EL (cell line): ENCODE data around the gene TAF1C.
"Not testable (repeated sequence)": the region's sequence is repeated elsewhere in the genome, so short reads cannot be mapped to it uniquely, and the experiment has no call there.

Experiments
- DNase-seq: peaks from one replicate; pipeline ENCODE4 v3.0.0-alpha.2; 2016

Gene TAF1C

DNA sequence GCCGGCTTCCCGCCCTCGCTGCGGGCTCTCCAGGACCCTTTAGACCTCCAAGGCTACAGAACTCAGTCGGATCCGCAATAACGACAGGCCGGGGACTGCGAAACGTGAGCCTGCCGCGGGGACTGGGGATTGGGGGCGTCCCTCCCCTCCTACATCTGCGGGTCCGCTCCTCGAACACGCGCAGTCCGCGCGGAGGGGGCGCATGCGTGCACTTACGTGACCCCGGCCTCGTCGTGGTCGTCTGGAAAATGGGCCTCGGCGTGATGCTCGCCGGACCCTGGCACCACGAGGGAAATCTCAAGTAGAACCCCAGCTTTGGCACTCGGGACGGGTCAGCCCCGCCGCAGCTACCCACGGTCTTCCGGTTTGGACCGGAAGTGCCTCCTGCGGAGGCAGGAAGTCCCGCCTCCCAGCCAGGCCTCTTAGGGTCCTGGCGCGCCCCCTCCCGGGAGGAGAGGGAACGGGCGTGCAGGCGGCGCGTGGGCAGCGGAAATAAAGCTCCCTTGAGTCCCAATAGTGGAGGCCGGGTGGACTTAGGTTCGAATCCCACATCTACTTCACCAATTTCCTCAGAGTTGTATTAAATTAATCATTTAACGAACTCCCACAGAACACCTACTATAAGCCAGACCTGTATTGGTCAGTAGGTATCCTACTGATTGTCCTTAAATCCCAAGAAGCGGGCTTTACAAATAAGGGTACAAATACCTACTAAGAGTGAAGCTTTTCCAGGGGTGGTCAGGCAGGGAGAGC lies at the start of gene TAF1C:
Gene TAF1C, minus strand, starts transcription at position 373 of the 753 bp plus-strand sequence. CDS start 2,069 bp downstream, outside the sequence.
- DNase-seq = peak; percentile 92

DNA sequence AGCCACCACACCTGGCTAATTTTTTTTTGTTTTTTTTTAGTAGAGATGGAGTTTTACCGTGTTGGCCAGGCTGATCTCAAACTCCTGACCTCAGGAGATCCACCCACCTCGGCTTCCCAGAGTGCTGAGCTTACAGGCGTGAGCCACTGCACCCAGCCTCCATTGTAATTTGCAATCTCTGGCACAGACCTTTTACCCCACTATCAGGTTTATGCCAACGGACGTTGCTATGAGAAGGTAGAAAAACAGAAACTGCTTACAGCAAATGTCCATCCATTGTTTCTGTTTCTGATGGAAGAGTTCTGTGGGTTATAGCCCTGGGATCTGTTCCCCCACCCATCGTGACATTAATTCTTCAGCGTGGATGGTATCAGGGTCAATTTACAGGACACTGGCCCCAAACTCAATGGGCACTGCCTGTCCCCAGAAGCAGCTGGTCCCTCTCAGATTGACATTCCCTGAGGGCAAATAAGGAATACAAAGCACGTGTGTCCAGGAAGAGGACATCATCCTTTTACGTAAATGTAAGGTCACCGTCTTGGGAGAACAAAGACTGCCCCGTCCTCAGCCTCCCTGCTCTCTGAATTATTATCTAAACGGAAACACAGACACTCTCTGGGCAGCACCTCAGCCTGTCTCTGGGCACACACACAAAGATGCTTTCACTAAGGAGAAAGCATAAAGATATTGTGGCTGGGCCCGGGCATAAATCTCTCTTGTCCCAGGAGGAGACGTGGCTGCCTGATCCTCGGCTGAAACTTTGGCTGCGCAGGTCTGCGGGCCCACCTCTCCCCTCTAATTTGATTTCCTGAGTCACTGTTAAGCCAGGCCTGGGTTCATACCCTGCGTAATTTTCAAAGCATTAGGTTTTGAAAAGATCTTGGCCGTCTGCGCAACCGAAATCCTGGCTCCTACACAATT lies 47.7 kb upstream of the TAF1C start:
- DNase-seq = no peak

GRCh38 chr16:84233748-84234147 lies 46.9 kb upstream of the TAF1C start:
- no peak for DNase-seq

GRCh38 chr16:84232969-84233368 lies 46.1 kb upstream of the TAF1C start:
- no peak for DNase-seq

GRCh38 chr16:84232060-84232459 lies 45.2 kb upstream of the TAF1C start:
- DNase-seq = no peak

GRCh38 chr16:84229471-84229870 lies 42.6 kb upstream of the TAF1C start:
- DNase-seq = no peak

- peak; percentile 95 for DNase-seq
Measured at GRCh38 chr16:84228256-84228838, 41.5 kb upstream of the TAF1C start.

GRCh38 chr16:84227548-84227947 lies 40.7 kb upstream of the TAF1C start:
- DNase-seq = no peak

GRCh38 chr16:84226026-84226425 lies 39.2 kb upstream of the TAF1C start:
- DNase-seq = peak; percentile 55

GRCh38 chr16:84225571-84225970 lies 38.7 kb upstream of the TAF1C start:
- DNase-seq = no peak

GRCh38 chr16:84225126-84225525 lies 38.3 kb upstream of the TAF1C start:
- DNase-seq = no peak

DNA sequence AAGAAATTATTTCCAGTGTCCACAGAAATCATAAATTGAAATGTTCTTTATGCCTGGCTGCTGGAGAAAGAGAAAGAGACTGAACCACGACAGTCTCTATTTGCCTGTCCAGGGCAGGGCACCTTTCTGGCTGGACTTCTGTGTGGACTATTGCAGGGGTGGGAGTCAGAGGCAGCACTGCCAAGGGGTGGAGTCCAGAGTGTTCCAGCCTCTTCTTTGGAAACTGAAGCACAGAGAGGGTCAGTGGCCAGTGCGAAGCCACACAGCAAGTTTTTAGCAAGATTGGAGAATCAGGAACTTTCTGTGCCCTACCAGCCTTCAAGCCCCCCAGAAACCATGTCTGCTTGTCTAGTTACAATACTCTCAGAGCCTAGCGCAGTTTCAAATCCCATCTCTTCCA lies 37.7 kb upstream of the TAF1C start:
- DNase-seq = no peak

DNA sequence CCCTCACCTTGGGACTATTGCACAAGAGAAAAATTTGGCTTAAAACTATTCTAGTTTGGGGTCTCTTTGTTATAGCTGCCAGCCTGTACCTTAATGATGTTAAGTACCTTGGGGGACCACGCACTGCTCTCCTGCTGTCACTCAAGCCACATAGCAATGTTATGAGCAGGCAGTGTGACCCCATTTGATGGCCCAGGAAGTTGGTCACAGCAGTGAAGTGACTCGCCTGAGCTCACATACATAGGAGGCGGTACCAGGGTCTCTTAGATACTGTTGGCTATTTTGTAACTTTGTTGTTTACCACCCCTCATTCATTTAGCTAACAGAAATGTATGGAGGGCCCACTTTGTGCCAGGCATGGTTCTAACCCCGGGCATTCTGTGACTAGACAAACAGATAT lies 36.6 kb upstream of the TAF1C start:
- DNase-seq = peak; percentile 31

- peak; percentile 21 for DNase-seq
Measured at GRCh38 chr16:84220851-84221250, 34.0 kb upstream of the TAF1C start.

- DNase-seq = no peak
Measured at GRCh38 chr16:84218956-84219355, 32.1 kb upstream of the TAF1C start.

DNA sequence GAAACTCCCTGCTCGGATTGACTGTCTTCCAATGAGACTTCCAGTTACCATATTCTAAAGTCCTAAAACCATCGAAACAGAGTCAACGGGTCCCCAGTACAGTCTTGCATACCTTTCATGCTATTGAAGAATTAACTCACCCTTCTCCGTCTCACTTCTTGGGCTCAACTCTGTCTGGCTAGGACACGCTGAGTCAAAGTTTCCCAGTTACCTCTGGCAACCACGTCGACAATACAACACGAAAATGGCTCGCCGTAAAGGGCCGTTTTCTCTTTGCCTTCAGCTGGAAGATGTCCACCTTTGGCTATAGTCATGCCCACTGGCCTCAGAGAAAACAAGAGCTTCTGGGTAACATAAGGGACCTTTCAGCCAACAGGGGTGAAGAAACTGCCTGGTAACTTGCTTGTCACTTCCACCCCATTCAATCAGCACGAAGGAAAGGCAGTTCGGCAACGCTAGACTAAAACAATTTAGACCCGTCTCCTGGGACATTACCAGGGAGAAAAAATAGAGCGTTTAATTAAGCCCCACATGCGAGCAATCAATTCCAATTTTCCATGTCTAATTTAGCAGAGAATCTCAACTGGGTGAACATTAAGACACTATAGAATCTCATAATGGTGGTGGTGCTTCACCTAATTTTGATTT lies 31.4 kb upstream of the TAF1C start:
- no peak for DNase-seq

DNA sequence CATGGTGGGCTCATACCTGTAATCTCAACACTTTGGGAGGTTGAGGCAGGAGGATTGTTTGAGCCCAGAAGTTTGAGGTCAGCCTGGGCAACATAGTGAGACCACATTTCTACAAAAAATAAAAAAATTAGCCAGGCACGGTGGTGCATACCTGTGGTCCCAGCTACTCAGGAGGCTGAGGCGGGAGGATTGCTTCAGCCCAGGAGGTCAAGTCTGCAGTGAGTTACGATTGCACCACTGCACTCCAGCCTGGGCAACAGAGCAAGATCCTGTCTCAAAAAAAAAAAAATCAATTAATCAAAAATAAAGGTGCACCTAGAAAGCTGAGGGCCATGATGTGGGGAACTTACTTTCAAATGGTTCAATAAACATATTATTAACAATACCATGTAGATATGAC lies 29.3 kb upstream of the TAF1C start:
- not testable (repeated sequence) for DNase-seq

GRCh38 chr16:84215531-84215930 lies 28.7 kb upstream of the TAF1C start:
- DNase-seq = no peak

DNA sequence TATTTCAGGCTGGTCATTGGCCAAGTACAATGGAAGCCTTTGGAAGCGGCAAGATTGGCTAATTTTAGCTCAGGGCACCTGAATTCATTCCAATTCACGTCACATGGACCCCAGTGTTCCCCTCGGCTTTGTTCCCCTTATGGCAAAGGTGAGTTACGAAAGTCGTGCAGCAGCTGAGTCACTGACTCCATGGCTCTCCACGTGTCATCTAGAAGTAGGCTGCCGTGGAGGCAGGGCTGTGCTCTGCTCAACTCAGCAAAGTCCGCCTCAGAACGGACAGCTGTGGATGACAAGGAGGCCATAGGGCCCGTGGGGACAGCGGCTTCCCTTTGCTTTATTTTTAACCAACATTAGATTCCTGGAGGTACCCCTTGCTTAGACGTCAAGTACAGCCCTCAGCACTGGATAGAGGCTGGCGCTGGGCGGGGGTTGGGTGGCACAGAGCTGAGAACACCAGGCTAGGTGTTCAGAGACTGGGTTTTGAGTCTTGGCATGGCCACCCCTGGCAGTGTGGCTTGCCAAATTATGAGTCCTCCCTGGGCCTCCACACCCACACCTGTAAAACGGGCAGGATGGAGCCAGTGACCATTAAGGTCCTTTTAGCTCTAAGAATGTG lies 27.7 kb upstream of the TAF1C start:
- no peak for DNase-seq

- DNase-seq = no peak
Measured at GRCh38 chr16:84212631-84213030, 25.8 kb upstream of the TAF1C start.

- no peak for DNase-seq
Measured at GRCh38 chr16:84212154-84212553, 25.3 kb upstream of the TAF1C start.

DNA sequence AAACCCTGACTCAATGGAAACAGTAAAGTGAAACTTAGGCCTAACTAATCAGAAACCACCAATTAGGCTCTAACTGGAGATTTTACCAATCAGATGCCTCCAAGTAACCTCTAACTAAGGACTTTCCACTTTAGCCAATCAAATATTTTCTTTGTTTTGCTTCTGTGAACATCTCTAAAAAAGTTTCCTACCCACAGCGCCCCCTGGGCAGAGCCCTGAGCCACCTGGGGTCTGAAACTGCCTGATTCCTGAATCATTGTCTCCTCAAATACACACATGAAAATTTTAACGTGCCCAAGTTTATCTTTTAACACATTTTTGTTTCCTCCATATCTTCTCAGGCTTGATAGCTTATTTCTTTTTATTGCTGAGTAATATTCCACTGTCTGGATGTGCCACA lies 23.1 kb upstream of the TAF1C start:
- no peak for DNase-seq

- no peak for DNase-seq
Measured at GRCh38 chr16:84207879-84208278, 21.0 kb upstream of the TAF1C start.
